ENCODE data around the gene ANAPC13. TPM values are rescaled to one million over a fixed set of nuclear protein-coding genes. Genes with fewer than 3 reads are reported as not detected.

The ANAPC13 gene
- total RNA-seq, 1 experiment from 2014 or later: 35.7 TPM

DNA sequence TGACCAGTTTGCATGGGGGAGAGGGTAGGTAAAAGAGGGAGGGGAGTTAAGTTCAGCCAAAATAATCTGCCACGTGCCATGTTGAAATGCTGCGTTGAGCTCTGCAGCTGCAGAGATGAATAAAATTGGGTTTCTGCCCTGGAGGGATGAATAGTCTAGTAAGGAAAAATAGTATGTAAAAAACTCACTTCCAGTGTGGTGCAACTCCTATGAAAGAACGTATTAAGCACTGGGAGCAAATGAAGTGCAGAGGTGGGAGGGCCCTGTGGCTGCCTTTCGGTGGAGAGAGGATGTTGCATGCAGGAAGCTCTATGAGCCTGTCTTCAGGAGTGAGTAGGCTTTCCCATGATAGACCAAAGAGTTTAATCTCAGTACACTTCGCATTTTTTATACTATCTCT lies 8.7 kb upstream of the ANAPC13 start:
- ChIA-PET CTCF (no interaction called here), RAD21 (ENCODE audit: low non-redundant PET in 1 of 2, low total read pairs in 2 of 2, uncharacterized antibody in 2 of 2, unreplicated experiment in 2 of 2) (no interaction called here), POLR2A (no interaction called here)
- Histone ChIP-seq H3K9ac (ENCODE audit: low read length) (no peak overlapping the region), H3K27me3 (ENCODE audit: insufficient read depth, low read length) (no peaks in the 10 kb centered on the region), H2AFZ (ENCODE audit: low read depth, low read length, poor library complexity, severe bottlenecking) (no peak overlapping the region), H3K9me2 (ENCODE audit: insufficient read depth) (no peaks in the 10 kb centered on the region), H3K36me3 (ENCODE audit: control insufficient read depth in 1 of 2, insufficient read depth in 2 of 2, low read length in 2 of 2) (no peaks in the 10 kb centered on the region), H3K79me2 (ENCODE audit: insufficient read depth, low read length) (peaks cover 18% of the 10 kb centered on the region), H4K20me1 (ENCODE audit: insufficient read depth) (no peaks in the 10 kb centered on the region), H3K4me3 (replicated peaks in 1 of 2; ENCODE audit: low read depth in 1 of 2, low read length in 2 of 2) (no peak overlapping the region), H3K4me1 (ENCODE audit: control insufficient read depth in 1 of 2, insufficient read depth in 2 of 2, low read length in 2 of 2) (no peaks in the 10 kb centered on the region), H3K27ac (ENCODE audit: low read depth, low read length) (no peak overlapping the region), H3K9me3 (ENCODE audit: control insufficient read depth in 1 of 2, insufficient read depth in 1 of 2, low read depth in 1 of 2, low read length in 2 of 2) (no peaks in the 10 kb centered on the region), H3K4me2 (ENCODE audit: low read length) (no peak overlapping the region)
- TF ChIP-seq, protein P1, sequence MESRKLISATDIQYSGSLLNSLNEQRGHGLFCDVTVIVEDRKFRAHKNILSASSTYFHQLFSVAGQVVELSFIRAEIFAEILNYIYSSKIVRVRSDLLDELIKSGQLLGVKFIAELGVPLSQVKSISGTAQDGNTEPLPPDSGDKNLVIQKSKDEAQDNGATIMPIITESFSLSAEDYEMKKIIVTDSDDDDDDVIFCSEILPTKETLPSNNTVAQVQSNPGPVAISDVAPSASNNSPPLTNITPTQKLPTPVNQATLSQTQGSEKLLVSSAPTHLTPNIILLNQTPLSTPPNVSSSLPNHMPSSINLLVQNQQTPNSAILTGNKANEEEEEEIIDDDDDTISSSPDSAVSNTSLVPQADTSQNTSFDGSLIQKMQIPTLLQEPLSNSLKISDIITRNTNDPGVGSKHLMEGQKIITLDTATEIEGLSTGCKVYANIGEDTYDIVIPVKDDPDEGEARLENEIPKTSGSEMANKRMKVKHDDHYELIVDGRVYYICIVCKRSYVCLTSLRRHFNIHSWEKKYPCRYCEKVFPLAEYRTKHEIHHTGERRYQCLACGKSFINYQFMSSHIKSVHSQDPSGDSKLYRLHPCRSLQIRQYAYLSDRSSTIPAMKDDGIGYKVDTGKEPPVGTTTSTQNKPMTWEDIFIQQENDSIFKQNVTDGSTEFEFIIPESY (IDR thresholded peaks at IDR 0.05; ENCODE audit: extremely low read depth, insufficient replicate concordance, low read length): no peak
- no peak for TF ChIP-seq POLR2A (IDR thresholded peaks at IDR 0.05; ENCODE audit: borderline replicate concordance, extremely low read depth, insufficient read depth, insufficient read length)
- TF ChIP-seq ZNF274 (IDR thresholded peaks at IDR 0.05; ENCODE audit: low read depth, low read length): no peak
- TF ChIP-seq, protein P2, sequence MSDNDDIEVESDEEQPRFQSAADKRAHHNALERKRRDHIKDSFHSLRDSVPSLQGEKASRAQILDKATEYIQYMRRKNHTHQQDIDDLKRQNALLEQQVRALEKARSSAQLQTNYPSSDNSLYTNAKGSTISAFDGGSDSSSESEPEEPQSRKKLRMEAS (IDR thresholded peaks at IDR 0.05): no peak
- DNase-seq (ENCODE audit: low read depth, low spot score) (no peak), ATAC-seq (no peak)
- intact Hi-C loops (cut with micrococcal nuclease): no loop called here
- BruUV-seq (replicated peaks): no TSS peak

DNA sequence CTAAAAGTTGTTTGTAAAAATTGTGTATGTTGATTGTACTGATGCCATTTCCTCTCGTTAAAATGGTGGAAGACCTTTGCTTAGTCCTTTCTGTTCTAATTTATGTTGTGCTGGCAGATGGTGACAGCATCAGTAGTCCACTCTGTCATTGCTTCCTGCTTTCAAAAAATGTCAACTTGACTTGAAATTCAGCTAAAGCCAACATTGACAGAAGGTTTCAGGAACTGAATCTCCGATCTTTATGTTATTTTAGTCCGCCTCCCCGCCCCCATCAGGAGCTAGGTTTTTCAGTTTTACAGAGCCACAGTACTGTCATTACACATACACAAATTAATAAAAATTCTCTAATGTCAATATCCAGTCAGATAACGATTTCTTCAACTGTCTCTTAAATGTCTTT lies 1.6 kb upstream of the ANAPC13 start:
- POLR2A ChIA-PET: no interaction called here
- peaks cover 16 to 35% of the 10 kb centered on the region in 2 experiments for H3K4me1 ChIP-seq (ENCODE audit: control insufficient read depth in 1 of 2, insufficient read depth in 2 of 2, low read length in 2 of 2)
- ATAC-seq: no peak
- H3K79me2 ChIP-seq (ENCODE audit: insufficient read depth, low read length): peaks cover 53% of the 10 kb centered on the region
- peak overlapping the region; percentile 86 for H3K4me2 ChIP-seq (ENCODE audit: low read length)
- H3K4me3 ChIP-seq (replicated peaks in 1 of 2; ENCODE audit: low read depth in 1 of 2, low read length in 2 of 2): peak overlapping the region; percentile 85 to 93
- H3K9me2 ChIP-seq (ENCODE audit: insufficient read depth): no peaks in the 10 kb centered on the region
- no TSS peak for BruUV-seq (replicated peaks)
- RAD21 ChIA-PET (ENCODE audit: low non-redundant PET in 1 of 2, low total read pairs in 2 of 2, uncharacterized antibody in 2 of 2, unreplicated experiment in 2 of 2): no interaction called here
- H3K9ac ChIP-seq (ENCODE audit: low read length): peak overlapping the region; percentile 90
- H4K20me1 ChIP-seq (ENCODE audit: insufficient read depth): no peaks in the 10 kb centered on the region
- no peak overlapping the region for H3K27ac ChIP-seq (ENCODE audit: low read depth, low read length)
- CTCF ChIA-PET: interaction anchor here (1.1 kb wide), 1 partner anchor 14 kb away, joined by 4 read pairs; no protein-coding TSS in a partner anchor
- no peak for DNase-seq (ENCODE audit: low read depth, low spot score)
- no peaks in the 10 kb centered on the region for H3K9me3 ChIP-seq (ENCODE audit: control insufficient read depth in 1 of 2, insufficient read depth in 1 of 2, low read depth in 1 of 2, low read length in 2 of 2)
- peaks cover 0 to 4% of the 10 kb centered on the region in 2 experiments; a peak in 1 of 4 replicates for H3K36me3 ChIP-seq (ENCODE audit: control insufficient read depth in 1 of 2, insufficient read depth in 2 of 2, low read length in 2 of 2)
- H3K27me3 ChIP-seq (ENCODE audit: insufficient read depth, low read length): no peaks in the 10 kb centered on the region
- intact Hi-C loops (cut with micrococcal nuclease): no loop called here
- H2AFZ ChIP-seq (ENCODE audit: low read depth, low read length, poor library complexity, severe bottlenecking): no peak overlapping the region
- no peak for TF ChIP-seq FOSL1 (IDR thresholded peaks at IDR 0.05; ENCODE audit: low read depth)
- no peak for TF ChIP-seq JUND (IDR thresholded peaks at IDR 0.05)
- no peak for TF ChIP-seq ELF1 (IDR thresholded peaks at IDR 0.05; ENCODE audit: borderline replicate concordance, low read depth)
- TF ChIP-seq, protein P3, sequence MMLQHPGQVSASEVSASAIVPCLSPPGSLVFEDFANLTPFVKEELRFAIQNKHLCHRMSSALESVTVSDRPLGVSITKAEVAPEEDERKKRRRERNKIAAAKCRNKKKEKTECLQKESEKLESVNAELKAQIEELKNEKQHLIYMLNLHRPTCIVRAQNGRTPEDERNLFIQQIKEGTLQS (IDR thresholded peaks at IDR 0.05): no peak
- TF ChIP-seq, protein P2 (IDR thresholded peaks at IDR 0.05): no peak
- TF ChIP-seq EZH2 (IDR thresholded peaks at IDR 0.05): no peak
- TF ChIP-seq, protein P1 (IDR thresholded peaks at IDR 0.05; ENCODE audit: extremely low read depth, insufficient replicate concordance, low read length): no peak
- TF ChIP-seq, protein P4, sequence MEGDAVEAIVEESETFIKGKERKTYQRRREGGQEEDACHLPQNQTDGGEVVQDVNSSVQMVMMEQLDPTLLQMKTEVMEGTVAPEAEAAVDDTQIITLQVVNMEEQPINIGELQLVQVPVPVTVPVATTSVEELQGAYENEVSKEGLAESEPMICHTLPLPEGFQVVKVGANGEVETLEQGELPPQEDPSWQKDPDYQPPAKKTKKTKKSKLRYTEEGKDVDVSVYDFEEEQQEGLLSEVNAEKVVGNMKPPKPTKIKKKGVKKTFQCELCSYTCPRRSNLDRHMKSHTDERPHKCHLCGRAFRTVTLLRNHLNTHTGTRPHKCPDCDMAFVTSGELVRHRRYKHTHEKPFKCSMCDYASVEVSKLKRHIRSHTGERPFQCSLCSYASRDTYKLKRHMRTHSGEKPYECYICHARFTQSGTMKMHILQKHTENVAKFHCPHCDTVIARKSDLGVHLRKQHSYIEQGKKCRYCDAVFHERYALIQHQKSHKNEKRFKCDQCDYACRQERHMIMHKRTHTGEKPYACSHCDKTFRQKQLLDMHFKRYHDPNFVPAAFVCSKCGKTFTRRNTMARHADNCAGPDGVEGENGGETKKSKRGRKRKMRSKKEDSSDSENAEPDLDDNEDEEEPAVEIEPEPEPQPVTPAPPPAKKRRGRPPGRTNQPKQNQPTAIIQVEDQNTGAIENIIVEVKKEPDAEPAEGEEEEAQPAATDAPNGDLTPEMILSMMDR (IDR thresholded peaks at IDR 0.05 in 2 of 3, conservative IDR thresholded peaks at IDR 0.05 in 1 of 3; ENCODE audit: borderline replicate concordance in 1 of 3, insufficient read depth in 1 of 3, low read depth in 2 of 3, low read length in 2 of 3): no peak

Data from HCT116 (cell line).